ENCODE measurements around the gene LILRB1.
"Not testable (repeated sequence)": the region's sequence is repeated elsewhere in the genome, so short reads cannot be mapped to it uniquely, and the experiment has no call there.

Gene LILRB1

GRCh38 chr19:54662730-54663129, 32.4 kb downstream of the LILRB1 start, which contains the start of gene LILRB4:
Gene LILRB4, plus strand, starts transcription at chr19:54662985. Its CDS starts 49 bp downstream, at chr19:54663034.
- no peak for DNase-seq

DNA sequence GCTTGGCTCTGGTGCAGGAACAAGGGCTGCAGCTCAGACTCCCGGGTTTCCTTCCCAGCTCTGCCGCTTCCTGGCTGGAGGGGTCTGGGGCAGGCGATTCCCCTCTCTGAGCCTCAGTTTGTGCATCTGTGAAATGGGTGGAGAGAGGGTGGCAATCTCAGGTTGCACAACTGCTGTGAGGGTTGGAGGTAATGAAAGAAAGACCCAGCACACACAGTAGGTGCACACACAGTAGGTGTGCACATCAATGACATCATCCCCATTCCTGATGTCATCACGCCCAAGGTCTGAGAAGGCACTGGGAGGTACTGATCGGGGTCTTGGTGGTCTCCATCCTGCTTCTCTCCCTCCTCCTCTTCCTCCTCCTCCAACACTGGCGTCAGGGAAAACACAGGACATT, 35.2 kb downstream of the LILRB1 start:
- no peak for DNase-seq

- DNase-seq: no peak
These were observed 36.9 kb downstream of the LILRB1 start for GRCh38 chr19:54667217-54667616.

DNA sequence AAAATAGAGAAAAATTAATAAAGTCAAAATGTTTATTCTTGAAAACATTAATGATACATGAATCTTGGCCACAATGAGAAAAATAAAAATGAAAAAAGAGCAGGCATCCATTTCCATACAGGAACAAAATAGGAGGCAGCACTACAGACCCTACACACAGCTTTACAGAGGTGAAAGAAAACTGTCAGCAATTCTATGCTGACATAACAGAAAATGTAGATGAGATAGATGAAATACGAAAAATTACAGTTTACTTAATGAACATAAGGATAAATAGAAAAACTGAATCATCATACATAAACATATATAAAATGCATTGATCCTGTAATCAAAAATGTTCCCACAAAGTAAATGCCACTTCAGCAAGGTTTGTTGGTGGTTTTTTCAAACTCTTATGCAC, 38.1 kb downstream of the LILRB1 start:
- DNase-seq: no peak

DNA sequence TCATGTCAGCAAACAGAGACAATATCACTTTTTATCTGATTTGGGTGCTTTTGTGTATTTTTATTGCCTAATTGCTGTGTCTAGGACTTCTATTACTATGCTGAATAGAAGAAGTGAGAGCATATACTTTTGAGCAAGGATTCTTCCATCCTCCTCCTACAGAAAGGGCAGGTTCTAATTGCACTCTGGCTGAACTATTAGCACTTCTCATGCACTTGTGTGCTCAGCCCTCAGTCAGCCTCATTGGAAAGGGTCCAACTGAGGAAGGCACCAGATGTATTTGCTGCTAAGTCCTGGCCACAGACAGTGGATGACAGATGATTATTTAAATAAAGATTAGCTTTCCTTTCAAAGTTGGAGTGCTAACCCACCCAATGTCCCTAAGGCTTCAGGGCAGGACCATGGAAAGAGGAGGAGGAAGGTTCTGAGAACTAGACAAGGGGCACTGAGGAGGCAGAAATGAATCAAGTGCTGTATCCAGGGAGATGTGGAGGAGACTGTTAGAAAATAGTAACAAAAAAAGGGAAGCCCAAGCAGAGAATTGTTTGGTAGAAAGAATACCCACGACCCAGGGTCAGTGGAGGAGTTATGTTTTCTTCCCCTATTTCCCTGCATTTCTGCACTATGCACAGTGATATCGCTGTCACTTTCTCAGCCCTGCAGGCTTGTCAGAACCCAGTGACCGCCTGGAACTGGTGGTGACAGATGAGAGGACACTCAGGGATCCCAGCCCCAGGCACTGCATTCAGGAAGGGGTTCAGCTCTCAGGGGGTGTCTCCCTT, 40.5 kb downstream of the LILRB1 start:
- no peak for DNase-seq

- no peak for DNase-seq
These were observed 42.9 kb downstream of the LILRB1 start for GRCh38 chr19:54673222-54673621.

GRCh38 chr19:54674021-54674617, 43.8 kb downstream of the LILRB1 start:
- DNase-seq: no peak

DNA sequence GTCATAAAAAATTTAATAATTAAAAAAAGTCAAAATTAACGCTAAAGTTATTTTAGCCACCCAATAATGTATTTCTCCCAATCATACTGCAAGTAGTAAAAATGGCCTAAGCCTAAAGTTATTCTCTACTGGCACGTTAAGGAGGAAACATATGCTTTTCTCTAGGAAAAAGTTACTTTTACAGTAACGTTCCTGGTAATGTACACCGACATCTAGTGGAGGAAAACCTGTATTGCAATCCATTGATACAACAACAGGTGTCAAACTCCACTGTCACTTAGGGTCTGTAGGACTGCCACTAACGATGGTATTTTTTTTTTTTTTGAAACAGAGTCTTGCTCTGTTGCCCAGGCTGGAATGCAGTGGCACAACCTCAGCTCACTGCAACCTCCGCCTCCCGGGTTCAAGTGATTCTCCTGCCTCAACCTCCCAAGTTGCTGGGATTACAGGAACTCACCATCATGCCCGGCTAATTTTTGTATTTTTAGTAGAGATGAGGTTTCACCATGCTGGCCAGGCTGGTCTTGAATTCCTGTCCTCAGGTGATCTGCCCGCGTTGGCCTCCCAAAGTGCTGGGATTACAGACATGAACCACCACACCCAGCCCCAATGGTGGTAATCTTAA, 46.0 kb downstream of the LILRB1 start:
- peak in 2 of 6 experiments; percentile 8 to 14 for DNase-seq

DNA sequence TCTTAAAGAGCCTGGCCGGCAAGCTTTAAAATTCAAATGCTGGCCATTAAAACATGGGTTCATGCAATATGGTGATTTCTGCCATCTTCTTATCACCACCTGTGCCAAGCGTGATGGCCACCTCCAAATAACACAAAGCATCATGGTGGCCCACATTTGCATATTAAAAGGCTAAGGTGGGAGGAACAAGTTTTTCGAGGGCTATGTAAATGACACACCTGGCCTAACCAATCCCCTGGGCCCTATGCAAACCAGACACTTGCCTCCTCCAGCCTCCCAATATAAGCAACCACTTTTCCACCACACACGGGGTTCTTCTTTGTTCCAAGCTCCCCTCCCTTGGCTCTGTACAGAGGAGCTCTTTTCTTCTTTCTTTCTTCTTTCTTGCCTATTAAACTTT, 46.9 kb downstream of the LILRB1 start:
- DNase-seq: no peak

DNA sequence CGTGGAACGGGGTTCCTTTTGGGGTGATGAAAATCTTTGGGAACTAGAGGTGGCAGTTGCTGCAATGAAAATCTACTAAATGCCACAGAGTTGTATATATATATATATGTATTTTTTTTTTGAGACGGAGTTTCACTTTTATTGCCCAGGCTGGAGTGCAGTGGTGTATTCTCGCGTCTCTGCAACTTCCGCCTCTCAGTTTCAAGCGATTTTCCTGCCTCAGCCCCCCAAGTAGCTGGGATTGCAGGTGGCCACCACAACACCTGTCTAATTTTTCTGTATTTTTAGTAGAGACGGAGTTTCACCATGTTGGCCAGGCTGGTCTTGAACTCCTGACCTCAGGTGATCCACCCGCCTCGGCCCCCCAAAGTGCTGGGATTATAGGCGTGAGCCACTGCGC, 51.3 kb downstream of the LILRB1 start:
- DNase-seq: not testable (repeated sequence)

DNA sequence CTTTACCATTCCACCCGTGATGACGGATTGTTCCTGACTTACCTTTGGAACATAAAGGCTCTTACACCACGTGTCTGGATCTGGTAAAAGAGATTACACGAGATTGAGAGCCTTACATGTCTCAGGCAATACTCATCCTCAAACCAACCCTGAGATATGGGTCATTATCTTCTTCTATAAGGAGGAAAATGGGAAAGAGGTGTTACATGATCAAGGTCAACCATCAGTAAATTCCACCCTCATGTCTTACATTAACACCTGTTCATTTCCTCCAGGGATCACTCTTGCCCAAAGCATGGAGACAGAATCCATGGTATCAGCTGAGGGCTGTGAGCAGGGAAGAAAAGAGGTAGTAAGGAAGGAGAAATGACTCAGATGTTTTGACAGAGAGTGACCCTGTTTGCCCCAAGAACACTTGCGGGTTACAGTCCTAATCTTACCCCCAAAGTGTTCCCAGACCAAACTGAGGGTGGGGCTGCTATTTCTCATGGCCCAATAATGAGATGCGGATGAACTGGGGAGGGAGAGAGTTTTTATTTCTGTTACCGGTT, 52.1 kb downstream of the LILRB1 start:
- DNase-seq: no peak

DNA sequence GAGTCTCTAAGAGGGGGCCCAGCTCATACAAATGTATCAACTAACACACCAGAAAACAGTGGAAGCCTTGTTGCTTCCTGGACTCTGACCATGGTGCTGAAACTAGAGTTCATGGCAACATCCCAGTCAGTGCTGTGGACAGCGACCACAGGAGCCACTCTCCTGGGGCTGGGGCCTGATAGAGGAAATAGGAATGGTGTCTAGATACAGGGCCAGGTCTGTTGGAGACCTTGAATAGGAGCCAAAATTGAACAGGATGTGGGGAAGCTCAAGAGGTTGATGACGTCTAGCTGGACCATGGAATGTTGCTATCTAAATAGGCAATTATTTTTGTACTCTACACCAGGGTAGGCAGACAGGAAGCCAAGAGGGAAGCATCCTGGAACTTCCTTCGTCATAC, 54.2 kb downstream of the LILRB1 start:
- no peak for DNase-seq

Measured in stimulated activated naive CD4-positive, alpha-beta T cell (primary cell).